HL-60 (cell line): ENCODE results near the gene ELP2.

Experiments
- DNase-seq, 2 experiments: peaks; one replicate each; pipeline ENCODE4 v3.0.0-alpha.2; 2010 to 2020; ENCODE audit warnings: low read depth in 1 of 2, low spot score in 1 of 2
- H3K27ac ChIP-seq: fragments of 250-450 bp; sonication (Bioruptor Pico); replicated peaks from 2 replicates; pipeline ENCODE4 v1.5.1; 2020; ENCODE audit warnings: mild to moderate bottlenecking, moderate library complexity
- H3K27me3 ChIP-seq: fragments of 250-450 bp; sonication (Bioruptor Pico); 2 replicates; pipeline ENCODE4 v1.5.1; 2021; ENCODE audit warnings: mild to moderate bottlenecking, moderate library complexity; ENCODE audit not compliant: insufficient read depth, poor library complexity, severe bottlenecking
- H3K4me3 ChIP-seq: replicated peaks from 2 replicates; pipeline ENCODE4 v1.5.1; 2011; ENCODE audit warnings: mild to moderate bottlenecking, control low read depth, low read length; ENCODE audit not compliant: insufficient read depth
- GABPA ChIP-seq: IDR thresholded peaks from 2 replicates; pipeline ENCODE4 v1.6.1; 2012; ENCODE audit warnings: low read depth
- POLR2AphosphoS5 ChIP-seq: IDR thresholded peaks from 2 replicates; pipeline ENCODE4 v1.6.1; 2012; ENCODE audit warnings: low read depth
- SPI1 ChIP-seq: IDR thresholded peaks from 2 replicates; pipeline ENCODE4 v1.6.1; 2012; ENCODE audit warnings: low read depth, mild to moderate bottlenecking, borderline replicate concordance
- TF ChIP-seq, protein P1 (sequence below): IDR thresholded peaks from one replicate; pipeline ENCODE4 v1.5.1; 2011; ENCODE audit warnings: low read length, control low read depth, inconsistent platforms; ENCODE audit not compliant: insufficient read depth
- TF ChIP-seq, protein P2 (sequence below): IDR thresholded peaks from 2 replicates; pipeline ENCODE4 v1.6.1; 2012; ENCODE audit warnings: low read depth; ENCODE audit not compliant: insufficient replicate concordance

Gene ELP2

DNA sequence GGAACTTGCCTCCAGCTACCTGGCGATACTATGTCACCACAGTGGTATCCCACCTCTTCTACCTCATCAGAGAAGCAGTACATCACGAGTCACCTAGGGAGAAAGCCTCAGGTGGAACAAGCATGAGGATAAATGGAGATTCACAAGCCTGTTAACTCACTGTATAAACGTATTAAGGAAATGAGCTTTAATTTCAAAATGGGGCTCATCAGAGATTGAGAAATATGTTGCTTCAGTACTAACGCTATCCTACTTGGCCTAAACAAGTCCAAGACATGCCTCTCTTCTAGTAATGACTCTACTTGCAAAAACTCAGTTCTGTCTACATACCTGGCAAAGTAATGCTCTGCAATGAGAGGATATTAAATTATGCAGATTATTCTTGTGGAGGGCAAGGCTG is 4.9 kb upstream of the ELP2 start:
- Histone ChIP-seq H3K4me3 (no peak overlapping the region), H3K27ac (no peak overlapping the region), H3K27me3 (no peaks in the 10 kb centered on the region)
- no peak for DNase-seq
- TF ChIP-seq SPI1 (no peak), GABPA (no peak), POLR2AphosphoS5 (no peak)
- TF ChIP-seq, protein P1, sequence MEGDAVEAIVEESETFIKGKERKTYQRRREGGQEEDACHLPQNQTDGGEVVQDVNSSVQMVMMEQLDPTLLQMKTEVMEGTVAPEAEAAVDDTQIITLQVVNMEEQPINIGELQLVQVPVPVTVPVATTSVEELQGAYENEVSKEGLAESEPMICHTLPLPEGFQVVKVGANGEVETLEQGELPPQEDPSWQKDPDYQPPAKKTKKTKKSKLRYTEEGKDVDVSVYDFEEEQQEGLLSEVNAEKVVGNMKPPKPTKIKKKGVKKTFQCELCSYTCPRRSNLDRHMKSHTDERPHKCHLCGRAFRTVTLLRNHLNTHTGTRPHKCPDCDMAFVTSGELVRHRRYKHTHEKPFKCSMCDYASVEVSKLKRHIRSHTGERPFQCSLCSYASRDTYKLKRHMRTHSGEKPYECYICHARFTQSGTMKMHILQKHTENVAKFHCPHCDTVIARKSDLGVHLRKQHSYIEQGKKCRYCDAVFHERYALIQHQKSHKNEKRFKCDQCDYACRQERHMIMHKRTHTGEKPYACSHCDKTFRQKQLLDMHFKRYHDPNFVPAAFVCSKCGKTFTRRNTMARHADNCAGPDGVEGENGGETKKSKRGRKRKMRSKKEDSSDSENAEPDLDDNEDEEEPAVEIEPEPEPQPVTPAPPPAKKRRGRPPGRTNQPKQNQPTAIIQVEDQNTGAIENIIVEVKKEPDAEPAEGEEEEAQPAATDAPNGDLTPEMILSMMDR = no peak
- TF ChIP-seq, protein P2, sequence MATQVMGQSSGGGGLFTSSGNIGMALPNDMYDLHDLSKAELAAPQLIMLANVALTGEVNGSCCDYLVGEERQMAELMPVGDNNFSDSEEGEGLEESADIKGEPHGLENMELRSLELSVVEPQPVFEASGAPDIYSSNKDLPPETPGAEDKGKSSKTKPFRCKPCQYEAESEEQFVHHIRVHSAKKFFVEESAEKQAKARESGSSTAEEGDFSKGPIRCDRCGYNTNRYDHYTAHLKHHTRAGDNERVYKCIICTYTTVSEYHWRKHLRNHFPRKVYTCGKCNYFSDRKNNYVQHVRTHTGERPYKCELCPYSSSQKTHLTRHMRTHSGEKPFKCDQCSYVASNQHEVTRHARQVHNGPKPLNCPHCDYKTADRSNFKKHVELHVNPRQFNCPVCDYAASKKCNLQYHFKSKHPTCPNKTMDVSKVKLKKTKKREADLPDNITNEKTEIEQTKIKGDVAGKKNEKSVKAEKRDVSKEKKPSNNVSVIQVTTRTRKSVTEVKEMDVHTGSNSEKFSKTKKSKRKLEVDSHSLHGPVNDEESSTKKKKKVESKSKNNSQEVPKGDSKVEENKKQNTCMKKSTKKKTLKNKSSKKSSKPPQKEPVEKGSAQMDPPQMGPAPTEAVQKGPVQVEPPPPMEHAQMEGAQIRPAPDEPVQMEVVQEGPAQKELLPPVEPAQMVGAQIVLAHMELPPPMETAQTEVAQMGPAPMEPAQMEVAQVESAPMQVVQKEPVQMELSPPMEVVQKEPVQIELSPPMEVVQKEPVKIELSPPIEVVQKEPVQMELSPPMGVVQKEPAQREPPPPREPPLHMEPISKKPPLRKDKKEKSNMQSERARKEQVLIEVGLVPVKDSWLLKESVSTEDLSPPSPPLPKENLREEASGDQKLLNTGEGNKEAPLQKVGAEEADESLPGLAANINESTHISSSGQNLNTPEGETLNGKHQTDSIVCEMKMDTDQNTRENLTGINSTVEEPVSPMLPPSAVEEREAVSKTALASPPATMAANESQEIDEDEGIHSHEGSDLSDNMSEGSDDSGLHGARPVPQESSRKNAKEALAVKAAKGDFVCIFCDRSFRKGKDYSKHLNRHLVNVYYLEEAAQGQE = no peak

DNA sequence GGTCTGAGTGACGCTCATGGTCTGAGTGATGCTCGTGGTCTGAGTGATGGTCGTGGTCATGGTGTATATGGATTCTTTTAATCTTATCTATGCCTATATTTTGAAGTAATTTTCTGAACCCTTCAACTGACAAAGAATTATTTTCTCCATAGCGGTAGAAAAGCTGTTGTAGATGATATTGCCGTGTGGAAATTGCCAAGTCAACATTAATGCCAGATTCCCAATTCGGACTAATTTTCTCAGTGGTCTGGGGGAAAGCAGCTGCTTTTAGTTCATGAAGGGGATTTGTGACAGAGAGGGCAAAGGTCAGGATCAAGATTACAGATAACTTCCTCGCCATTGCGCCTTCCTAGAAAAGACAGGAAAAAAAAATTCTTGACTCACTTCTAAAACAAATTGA is 3.0 kb upstream of the ELP2 start:
- H3K27ac ChIP-seq = no peak overlapping the region
- TF ChIP-seq POLR2AphosphoS5 (no peak), GABPA (no peak), SPI1 (no peak)
- TF ChIP-seq, protein P1 = no peak
- TF ChIP-seq, protein P2 = no peak
- no peak for DNase-seq
- H3K27me3 ChIP-seq = no peaks in the 10 kb centered on the region
- H3K4me3 ChIP-seq = no peak overlapping the region

DNA sequence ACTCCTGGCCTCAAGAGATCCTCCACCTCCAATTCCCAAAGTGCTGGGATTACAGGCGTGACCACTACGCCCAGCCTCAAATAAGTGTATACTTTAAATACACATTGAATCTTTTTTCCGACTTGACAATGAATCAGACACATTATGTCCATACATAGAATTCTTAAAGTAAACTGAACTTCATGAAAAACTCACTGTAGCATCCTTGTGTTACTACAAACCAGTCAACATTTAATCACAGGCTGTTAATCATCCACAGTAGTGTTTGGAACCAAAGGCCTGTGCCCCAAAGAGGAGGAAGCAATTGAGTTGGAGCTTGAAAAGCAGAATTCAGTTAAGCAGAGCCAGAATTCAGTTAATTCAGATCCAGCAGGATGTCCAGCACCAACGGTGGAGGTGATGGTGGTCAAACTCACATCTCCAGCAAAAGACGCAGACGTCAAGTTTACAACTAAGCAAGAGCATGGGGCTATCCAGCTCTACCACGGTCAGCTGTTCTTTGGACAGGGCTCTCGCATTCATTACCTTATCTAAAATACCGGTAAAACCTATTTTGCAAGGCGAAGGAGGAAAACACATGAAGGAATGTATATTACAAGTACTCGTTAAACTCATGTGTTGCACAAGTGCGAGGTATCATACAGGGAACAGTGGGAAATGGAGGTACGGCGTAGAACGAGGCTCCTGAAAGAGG is 1.7 kb upstream of the ELP2 start:
- H3K4me3 ChIP-seq = peak overlapping the region; percentile 100
- H3K27ac ChIP-seq = no peak overlapping the region
- H3K27me3 ChIP-seq = no peaks in the 10 kb centered on the region
- DNase-seq = no peak
- TF ChIP-seq POLR2AphosphoS5 (no peak), GABPA (no peak), SPI1 (no peak)
- TF ChIP-seq, protein P2 = no peak
- TF ChIP-seq, protein P1 = no peak
